Hepatocyte (in vitro differentiated cells): ENCODE data around the gene FXYD1.

Experiments
- EZH2 ChIP-seq: fragments of 200-600 bp; sonication (generic); IDR thresholded peaks from 2 replicates; pipeline ENCODE4 v1.6.1; 2016; ENCODE audit warnings: antibody characterized with exemption, mild to moderate bottlenecking, borderline replicate concordance
- EZH2phosphoT487 ChIP-seq: fragments of 200-600 bp; sonication (generic); IDR thresholded peaks from one replicate; pipeline ENCODE4 v1.6.1; 2018; ENCODE audit warnings: antibody characterized with exemption, mild to moderate bottlenecking, low read depth, moderate library complexity; ENCODE audit not compliant: unreplicated experiment, severe bottlenecking
- TF ChIP-seq, protein P1 (sequence below): fragments of 200-600 bp; sonication (generic); IDR thresholded peaks from 2 replicates; pipeline ENCODE4 v1.5.1; 2016; ENCODE audit warnings: antibody characterized with exemption, mild to moderate bottlenecking; ENCODE audit not compliant: poor library complexity

- TF ChIP-seq, protein P1, sequence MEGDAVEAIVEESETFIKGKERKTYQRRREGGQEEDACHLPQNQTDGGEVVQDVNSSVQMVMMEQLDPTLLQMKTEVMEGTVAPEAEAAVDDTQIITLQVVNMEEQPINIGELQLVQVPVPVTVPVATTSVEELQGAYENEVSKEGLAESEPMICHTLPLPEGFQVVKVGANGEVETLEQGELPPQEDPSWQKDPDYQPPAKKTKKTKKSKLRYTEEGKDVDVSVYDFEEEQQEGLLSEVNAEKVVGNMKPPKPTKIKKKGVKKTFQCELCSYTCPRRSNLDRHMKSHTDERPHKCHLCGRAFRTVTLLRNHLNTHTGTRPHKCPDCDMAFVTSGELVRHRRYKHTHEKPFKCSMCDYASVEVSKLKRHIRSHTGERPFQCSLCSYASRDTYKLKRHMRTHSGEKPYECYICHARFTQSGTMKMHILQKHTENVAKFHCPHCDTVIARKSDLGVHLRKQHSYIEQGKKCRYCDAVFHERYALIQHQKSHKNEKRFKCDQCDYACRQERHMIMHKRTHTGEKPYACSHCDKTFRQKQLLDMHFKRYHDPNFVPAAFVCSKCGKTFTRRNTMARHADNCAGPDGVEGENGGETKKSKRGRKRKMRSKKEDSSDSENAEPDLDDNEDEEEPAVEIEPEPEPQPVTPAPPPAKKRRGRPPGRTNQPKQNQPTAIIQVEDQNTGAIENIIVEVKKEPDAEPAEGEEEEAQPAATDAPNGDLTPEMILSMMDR: no peak
- TF ChIP-seq EZH2 (no peak), EZH2phosphoT487 (no peak)
These were observed 7.6 kb upstream of the FXYD1 start for GRCh38 chr19:35130761-35131720.
